Measurements from ENCODE around the gene FCHSD1. TPM values are rescaled to one million over a fixed set of nuclear protein-coding genes. Genes with fewer than 3 reads are reported as not detected.

FCHSD1 gene
- total RNA-seq, 1 donor from 2014 or later, result 20.6 TPM

DNA sequence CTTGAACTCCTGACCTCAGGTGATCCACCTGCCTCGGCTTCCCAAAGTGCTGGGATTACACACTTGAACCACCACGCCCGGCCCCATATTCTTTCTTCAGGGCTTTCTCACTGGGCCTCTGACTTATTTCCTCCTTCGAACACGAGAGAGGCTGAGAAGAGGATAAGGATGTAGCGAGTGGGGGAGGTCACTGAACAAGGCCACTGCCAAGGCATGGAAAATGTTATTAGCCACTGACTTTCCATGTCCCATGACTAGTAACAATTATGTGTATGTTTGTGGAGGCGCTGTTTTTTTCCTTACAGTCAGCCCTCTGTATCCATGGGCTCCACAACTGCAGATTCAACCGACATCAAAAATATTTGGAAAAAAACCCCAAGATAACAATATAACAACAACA is 12.3 kb upstream of the FCHSD1 start:
- no peak overlapping the region for H3K4me3 Mint-ChIP-seq
- peaks cover 4% of the 10 kb centered on the region for H3K4me1 Mint-ChIP-seq
- no peak for DNase-seq (ENCODE audit: low read depth, low spot score)
- H3K27me3 Mint-ChIP-seq (ENCODE audit: low read depth), result no peaks in the 10 kb centered on the region
- TF ChIP-seq CTCF (conservative IDR thresholded peaks at IDR 0.05), result no peak
- no peaks in the 10 kb centered on the region for H3K9me3 Mint-ChIP-seq
- H3K27ac Mint-ChIP-seq (ENCODE audit: unreplicated experiment), result no peak overlapping the region
- H3K36me3 Mint-ChIP-seq (ENCODE audit: low read depth), result peaks cover 3% of the 10 kb centered on the region

GRCh38 chr5:141662028-141662427 is 10.8 kb upstream of the FCHSD1 start:
- DNase-seq (ENCODE audit: low read depth, low spot score), result no peak
- H3K9me3 Mint-ChIP-seq, result no peaks in the 10 kb centered on the region
- H3K27ac Mint-ChIP-seq (ENCODE audit: unreplicated experiment), result no peak overlapping the region
- TF ChIP-seq CTCF (conservative IDR thresholded peaks at IDR 0.05), result no peak
- peaks cover 4% of the 10 kb centered on the region for H3K4me1 Mint-ChIP-seq
- no peak overlapping the region for H3K4me3 Mint-ChIP-seq
- H3K27me3 Mint-ChIP-seq (ENCODE audit: low read depth), result no peaks in the 10 kb centered on the region
- H3K36me3 Mint-ChIP-seq (ENCODE audit: low read depth), result peaks cover 10% of the 10 kb centered on the region

DNA sequence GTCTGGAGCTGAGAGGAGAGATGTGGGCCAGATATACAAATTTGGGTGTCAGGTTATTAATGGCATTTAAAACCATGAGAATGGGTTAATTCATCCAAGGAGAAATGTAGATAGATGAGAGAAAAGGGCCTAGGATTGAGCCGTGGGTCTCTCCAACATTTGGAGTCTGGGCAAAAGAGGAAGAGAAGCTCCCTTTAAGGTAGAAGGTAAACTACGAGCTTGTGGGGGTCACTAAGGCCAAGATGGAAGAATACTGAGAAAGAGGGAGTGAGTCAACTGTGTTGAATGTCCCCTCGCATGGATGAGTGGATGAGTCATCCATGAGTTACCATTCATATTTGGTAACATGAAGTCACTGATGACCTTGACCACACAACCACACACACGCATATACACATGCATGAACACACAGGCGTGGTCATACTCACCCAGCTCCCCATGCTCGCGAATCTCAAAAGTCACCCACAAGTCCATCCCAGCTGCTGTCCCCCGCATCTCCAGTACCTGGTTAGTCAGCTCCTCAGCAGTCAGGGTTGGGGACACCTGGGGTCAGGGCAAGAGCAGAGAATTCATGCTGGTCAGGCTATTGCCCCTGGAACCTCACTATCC is 6.8 kb upstream of the FCHSD1 start:
- Mint-ChIP-seq H3K4me3 (no peak overlapping the region), H3K36me3 (ENCODE audit: low read depth) (peaks cover 17% of the 10 kb centered on the region), H3K27ac (ENCODE audit: unreplicated experiment) (no peak overlapping the region), H3K27me3 (ENCODE audit: low read depth) (no peaks in the 10 kb centered on the region), H3K4me1 (no peaks in the 10 kb centered on the region), H3K9me3 (no peaks in the 10 kb centered on the region)
- TF ChIP-seq CTCF (conservative IDR thresholded peaks at IDR 0.05), result no peak
- no peak for DNase-seq (ENCODE audit: low read depth, low spot score)

GRCh38 chr5:141657404-141657803 is 6.2 kb upstream of the FCHSD1 start:
- Mint-ChIP-seq H3K27ac (ENCODE audit: unreplicated experiment) (no peak overlapping the region), H3K27me3 (ENCODE audit: low read depth) (no peaks in the 10 kb centered on the region), H3K4me3 (no peak overlapping the region), H3K4me1 (peaks cover under 1% of the 10 kb centered on the region), H3K9me3 (no peaks in the 10 kb centered on the region), H3K36me3 (ENCODE audit: low read depth) (peaks cover 17% of the 10 kb centered on the region)
- DNase-seq (ENCODE audit: low read depth, low spot score), result no peak
- no peak for TF ChIP-seq CTCF (conservative IDR thresholded peaks at IDR 0.05)

- no peak overlapping the region for H3K27ac Mint-ChIP-seq (ENCODE audit: unreplicated experiment)
- DNase-seq (ENCODE audit: low read depth, low spot score), result no peak
- TF ChIP-seq CTCF (conservative IDR thresholded peaks at IDR 0.05), result no peak
- no peak overlapping the region for H3K4me3 Mint-ChIP-seq
- H3K9me3 Mint-ChIP-seq, result no peaks in the 10 kb centered on the region
- H3K36me3 Mint-ChIP-seq (ENCODE audit: low read depth), result peaks cover 17% of the 10 kb centered on the region
- H3K4me1 Mint-ChIP-seq, result peaks cover 6% of the 10 kb centered on the region
- no peaks in the 10 kb centered on the region for H3K27me3 Mint-ChIP-seq (ENCODE audit: low read depth)
These were observed 5.2 kb upstream of the FCHSD1 start for GRCh38 chr5:141656396-141656795.
